NCI-H2171 treated with DMSO at 0.1 percent for 48 hours (cell line): ENCODE measurements around the gene REC114.
"Not testable (repeated sequence)": the region's sequence is repeated elsewhere in the genome, so short reads cannot be mapped to it uniquely, and the experiment has no call there.

Experiments used
- DNase-seq: peaks from one replicate; lab custom pipeline; 2025; lab: John Stamatoyannopoulos, UW

REC114 gene

GRCh38 chr15:73457334-73457733 is 14.4 kb downstream of the REC114 start:
- no peak for DNase-seq

GRCh38 chr15:73460662-73461061 is 17.7 kb downstream of the REC114 start:
- no peak for DNase-seq

GRCh38 chr15:73464602-73465001 is 21.6 kb downstream of the REC114 start:
- no peak for DNase-seq

DNA sequence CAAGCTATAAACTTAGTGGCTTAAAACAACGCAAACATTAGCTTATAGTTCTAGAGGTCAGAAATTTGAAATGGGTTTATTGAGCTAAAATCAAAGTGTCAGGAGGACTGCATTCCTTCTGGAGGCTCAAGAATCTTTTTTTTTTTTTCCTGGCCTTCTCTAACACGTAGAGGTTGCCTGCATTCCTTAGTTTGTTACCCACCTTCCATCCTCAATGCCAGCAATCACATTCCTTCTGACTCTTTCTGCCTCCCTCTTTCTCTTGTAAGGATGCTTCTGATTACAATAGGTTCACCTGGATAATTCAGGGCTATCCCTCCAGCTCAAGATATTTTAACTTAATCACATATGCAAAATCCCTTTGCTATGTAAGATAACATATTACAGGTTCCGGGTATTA is 24.8 kb downstream of the REC114 start:
- no peak for DNase-seq

GRCh38 chr15:73474785-73475184 is 31.8 kb downstream of the REC114 start:
- no peak for DNase-seq

DNA sequence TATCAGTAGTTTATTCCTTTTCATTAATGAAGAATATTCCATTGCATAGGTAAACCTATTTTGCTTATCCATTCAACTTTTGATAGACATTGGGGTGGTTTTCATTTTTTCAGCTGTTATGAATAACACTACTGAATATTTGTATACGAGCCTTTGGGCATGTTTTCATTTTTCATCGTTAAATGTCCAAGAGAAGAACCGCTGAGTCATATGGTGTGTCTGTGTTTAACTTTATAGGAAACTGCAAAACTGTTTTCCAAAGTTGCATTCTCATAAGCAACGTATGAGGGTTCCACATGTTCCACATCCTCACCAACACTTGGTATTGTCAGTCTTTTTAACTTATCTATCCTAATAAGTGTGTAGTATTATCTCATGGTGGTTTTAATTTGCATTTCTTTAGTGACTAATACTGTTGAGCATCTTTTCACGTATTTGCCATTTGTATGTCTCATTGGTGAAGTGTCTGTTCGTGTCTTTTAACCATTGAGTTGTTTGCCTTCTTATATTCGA is 33.8 kb downstream of the REC114 start:
- DNase-seq = no peak

GRCh38 chr15:73480050-73480449 is 37.1 kb downstream of the REC114 start:
- no peak for DNase-seq

DNA sequence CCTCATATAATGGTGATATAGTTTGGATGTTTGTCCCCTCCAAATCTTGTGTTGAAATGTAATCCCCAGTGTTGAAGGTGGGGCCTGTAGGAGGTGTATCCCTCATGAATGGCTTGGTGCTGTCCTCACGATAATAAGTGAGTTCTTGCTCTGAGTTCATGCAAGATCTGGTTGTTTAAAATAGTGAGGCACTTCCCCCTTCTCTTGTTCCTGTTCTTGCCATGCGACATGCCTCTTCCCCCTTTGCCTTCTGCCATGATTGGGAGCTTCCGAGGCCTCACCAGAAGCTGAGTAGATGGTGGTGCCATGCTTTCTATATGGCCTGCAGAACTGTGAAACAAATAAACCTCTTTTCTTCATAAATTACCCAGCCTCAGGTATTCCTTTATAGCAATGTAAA is 39.2 kb downstream of the REC114 start:
- DNase-seq = no peak

- no peak for DNase-seq
Observed at GRCh38 chr15:73483053-73483452, 40.1 kb downstream of the REC114 start.

DNA sequence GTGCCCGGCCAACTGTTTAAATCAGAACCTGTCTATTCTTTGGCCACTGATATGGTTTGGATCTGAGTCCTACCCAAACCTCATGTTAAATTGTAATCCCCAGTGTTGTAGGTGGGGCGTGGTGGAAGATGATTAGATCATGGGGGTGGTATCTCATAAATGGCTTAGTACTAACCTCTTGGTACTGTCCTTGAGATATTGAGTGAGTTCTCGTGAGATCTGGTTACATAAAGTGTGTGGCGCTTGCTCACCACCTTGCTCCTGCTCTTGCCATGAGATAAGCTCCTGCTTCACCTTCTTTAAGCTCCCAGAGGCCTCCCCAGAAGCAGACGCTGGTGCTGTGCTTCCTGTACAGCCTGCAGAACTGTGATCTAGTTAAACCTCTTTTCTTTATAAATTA is 42.4 kb downstream of the REC114 start:
- no peak for DNase-seq

- not testable (repeated sequence) for DNase-seq
Observed at GRCh38 chr15:73485885-73486284, 42.9 kb downstream of the REC114 start.

GRCh38 chr15:73488698-73489097 is 45.7 kb downstream of the REC114 start:
- no peak for DNase-seq

DNA sequence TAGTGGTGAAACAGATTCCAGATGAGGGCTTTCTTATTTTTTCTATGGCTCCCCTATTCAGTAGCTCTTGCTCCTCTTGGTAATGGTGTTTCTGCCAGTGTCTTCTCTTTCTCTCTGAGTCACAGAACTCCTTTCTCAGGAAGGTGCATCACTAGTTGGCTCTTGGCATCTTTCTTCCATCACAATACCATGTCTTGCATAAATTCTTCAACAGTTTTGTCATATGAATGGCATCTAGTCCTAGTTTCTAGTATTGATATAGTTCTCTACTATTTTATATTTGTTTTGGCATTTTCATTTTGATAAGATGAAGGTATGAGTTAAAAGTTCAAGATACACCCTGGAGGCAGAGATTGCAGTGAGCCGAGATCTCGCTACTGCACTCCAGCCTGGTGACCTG is 51.0 kb downstream of the REC114 start:
- DNase-seq = no peak

DNA sequence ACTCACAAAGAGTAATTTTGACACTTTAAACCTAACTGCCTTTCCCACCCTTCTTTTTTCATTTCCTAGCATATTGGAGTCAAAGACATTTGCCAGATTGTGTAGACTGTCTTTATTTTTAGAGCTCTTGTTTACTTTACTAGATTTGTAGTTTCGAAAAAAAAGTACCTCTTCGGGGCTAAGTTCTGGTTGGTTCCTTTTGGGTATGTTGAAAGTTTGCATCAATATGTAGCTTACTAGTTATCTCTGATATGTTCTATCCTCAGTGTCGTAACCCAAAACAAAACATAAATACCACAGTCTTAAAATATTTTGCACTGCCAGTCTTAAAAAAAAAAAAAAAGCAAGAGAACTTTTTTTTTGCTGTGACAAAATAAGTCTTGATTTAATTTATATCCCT is 52.2 kb downstream of the REC114 start:
- no peak for DNase-seq

GRCh38 chr15:73500696-73501095 is 57.7 kb downstream of the REC114 start:
- DNase-seq = no peak

DNA sequence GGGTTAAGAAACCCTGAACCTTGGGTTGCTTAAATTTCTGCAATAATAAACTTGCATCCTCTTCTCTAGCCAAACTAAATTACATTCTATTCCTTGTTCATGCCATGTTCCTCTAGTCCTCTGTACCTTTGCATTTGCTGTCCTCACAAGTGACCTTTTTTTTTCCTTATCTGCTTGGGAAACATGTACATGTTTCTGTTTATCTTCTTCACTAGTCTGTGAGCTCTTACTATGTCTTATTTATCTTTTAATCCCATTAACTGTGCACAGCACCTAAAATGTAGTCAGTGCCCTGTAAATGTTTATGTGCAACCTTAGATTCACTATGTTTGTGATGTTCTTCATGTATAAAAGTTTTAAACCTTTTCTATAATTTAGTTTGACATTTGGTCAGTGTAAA is 61.9 kb downstream of the REC114 start:
- no peak for DNase-seq

- no peak for DNase-seq
Observed at GRCh38 chr15:73515527-73515926, 72.6 kb downstream of the REC114 start.

DNA sequence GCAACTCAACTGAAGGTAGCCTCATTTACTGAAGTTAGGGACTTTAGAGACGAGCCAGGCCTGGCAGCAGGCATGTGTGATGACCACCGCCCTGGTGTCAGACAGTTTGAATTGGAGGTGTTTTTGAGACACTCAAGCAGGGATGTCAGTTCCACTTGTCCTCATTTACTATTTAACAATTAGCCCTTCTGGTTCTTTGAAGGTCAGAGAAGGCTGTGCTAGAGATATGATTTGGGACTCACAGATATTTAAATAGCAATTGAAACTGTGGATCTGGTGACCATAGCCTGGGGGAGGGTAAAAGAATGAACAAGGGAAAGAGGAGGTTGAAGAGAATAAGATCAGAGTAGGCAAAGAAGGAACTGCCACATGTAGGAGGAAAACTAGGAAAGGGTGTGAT is 74.6 kb downstream of the REC114 start:
- no peak for DNase-seq

- no peak for DNase-seq
Observed at GRCh38 chr15:73518180-73518862, 75.4 kb downstream of the REC114 start.

DNA sequence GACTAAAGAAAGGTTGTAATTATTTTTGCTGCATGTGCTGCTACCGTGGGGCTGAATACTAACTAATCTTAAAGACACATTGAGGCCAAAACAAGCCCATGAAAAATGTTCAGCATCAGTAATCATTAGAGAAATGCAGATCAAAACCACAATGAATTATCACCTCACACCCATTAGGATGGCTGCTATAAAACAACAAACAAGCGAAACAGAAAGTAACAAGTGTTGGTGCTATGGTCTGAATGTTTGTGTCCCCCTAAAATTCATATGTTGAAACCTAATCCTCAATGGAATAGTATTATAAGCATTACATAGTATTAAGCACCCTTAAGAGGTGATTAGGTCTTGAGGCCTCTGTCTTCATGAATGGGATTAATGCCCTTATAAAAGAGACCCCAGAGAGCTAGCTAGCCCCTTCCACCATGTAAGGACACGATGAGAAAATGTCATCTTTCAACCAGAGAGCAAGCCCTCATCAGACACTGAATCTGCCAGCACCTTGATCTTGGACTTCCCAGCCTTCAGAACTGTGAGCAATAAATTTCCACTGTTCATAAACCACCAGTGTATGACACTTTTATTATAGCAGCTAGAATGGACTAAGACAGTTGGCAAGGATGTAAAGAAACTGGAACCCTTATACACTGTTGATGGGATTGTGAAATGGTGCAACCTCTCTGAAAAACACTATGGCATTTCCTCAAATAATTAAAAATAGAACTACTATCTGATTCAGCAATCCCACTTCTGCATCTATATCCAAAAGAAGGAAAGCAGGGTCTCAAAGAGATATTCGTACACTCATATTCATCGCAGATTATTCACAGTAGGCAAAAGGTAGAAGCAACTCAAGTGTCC is 76.1 kb downstream of the REC114 start:
- DNase-seq = no peak

DNA sequence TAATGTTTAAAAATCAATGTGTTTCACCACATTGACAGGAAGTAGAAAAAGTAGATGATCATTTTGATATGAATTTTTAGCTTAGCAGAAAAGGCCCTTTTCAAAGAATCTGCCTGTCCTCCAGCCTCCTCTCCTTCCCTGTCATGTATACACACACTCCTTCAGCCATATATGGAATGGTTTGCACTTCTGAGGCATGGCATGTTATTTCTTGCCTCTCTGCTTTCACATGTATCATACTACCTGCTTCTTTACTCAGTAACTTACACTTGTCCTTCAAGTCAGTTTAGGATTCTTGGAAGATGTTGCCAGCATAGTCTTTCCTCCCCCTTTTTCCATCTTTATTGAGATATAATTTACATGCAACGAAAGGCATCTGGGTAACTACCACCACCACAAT is 79.0 kb downstream of the REC114 start:
- peak; percentile 48 for DNase-seq

DNA sequence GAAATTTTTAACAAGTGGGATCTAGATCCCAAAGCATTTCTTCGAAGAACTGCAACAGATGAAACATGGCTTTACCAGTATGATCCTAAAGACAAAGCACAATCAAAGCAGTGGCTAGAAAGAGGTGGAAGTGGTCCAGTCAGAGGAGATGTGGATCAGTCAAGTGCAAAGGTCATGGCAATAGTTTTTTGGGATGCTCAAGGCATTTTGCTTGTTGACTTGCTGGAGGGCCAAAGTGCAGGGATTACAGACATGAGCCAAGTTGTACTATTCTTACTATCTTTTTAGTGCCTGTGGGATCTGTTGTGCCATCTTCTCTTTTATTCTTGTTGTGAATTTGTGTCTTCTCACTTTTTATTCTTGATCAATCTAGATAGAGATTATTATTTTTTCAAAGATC is 82.0 kb downstream of the REC114 start:
- DNase-seq = no peak

GRCh38 chr15:73527598-73527997 is 84.6 kb downstream of the REC114 start:
- no peak for DNase-seq
